Measurements from ENCODE around the gene ZHX3.
"Not testable (repeated sequence)": the region's sequence is repeated elsewhere in the genome, so short reads cannot be mapped to it uniquely, and the experiment has no call there.

ZHX3 gene

DNA sequence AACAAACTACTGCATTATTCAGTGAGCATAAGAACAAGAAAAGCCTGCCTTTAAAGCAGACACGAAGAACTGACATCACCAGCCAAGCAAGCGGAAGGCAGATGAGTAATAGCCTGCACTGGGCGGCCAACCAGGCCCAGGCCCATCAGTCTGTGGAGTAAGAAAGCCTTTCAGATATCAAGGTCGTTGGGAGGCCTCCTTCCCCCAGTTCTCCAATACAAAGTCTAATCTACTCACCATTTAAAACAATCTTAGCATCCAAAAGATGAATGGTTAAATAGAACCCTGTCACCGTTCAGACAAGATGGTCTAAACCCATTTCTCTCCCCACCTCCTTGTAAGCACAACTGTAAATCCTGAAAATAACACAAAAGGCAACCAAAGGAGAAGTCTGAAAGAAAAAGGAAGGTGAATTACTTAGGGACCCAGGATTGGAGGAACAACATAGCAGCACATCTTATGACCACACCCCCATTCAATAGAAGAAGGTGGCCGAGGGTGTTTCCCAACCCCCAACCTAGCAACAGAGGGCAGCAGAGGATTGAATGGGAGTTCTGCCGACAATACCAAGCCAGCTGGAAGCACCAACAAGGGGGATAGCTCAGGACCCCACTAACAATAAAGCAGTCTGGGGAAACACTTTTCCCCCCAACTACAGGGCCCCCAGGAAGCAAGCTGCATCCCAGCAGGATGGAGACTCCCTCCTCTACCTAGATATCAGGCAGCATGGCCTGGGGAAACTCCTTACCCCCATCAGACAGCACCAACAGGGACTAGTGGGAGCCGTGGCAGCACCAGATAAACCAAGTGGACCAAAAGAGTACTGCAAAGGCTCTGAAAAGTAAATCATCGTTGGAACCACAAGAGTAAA is 67.9 kb downstream of the ZHX3 start:
- no peak for DNase-seq

DNA sequence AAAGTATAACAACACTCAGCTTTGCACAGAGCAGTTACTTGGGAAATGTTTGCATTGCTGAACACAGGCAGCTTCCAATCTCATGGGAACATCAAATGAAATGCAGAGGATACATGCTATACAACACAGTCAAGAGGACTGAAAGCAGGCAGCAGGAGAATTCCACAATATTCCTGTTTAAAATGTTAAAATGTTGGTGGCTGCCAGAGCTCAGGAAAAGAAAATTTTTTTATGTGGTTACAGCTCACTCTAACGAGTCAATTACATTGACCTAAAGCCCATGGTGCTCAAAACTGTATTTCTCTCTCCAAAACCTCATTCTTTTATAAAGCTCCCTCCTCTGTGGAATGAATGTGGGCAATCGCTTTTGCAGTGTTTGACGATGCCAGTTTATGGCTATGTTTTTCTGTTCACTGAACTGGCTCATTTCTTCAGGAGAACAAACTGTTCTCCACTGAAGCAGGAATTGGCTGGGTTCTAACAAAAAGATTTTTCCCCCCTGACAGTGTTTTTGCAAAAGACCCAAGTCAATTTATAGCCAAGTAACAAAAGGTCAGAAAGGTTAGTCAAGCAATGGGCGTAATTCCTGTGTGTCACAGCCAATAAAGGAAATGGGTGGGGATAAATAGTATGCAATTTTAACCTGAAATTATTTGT is 69.0 kb downstream of the ZHX3 start:
- no peak for DNase-seq

DNA sequence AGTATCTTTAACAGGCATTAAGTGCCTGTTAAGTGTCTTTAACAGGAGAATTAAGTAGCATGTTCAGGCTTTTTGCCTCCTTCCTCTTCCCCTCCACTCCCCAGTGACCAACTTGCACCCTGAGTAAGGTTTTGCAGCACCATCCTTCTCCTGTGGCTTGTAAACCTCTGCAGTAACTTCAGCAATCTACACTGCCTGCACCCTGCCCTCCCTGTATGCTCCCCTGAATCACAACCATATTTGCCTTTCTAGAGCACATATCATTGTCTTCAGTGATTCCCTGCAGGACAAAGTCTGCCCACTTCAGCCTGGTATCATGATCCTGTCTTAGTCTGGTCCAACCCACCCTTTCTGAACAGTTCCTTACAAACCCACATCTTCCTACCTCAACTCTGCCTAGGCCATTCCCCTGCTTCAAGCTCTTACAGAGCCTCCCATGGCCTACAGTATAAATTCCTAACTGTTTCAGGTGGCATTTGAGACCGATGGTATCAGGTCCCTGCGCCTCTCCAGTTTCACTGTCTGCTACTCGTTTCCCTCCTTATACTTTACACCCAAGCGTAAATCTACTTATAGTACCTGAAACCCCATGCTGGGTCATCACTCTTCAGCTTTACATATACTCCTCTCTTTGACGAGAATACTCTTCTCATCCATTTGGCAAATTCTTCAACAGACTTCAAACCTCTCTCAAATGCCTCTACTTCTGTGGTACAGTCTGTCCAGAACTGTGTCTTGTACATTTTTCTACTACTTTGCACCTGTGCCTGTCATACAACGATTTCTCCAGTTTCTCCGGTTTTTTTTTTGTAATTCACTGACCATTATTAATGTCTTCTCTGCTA is 69.8 kb downstream of the ZHX3 start:
- no peak for DNase-seq

DNA sequence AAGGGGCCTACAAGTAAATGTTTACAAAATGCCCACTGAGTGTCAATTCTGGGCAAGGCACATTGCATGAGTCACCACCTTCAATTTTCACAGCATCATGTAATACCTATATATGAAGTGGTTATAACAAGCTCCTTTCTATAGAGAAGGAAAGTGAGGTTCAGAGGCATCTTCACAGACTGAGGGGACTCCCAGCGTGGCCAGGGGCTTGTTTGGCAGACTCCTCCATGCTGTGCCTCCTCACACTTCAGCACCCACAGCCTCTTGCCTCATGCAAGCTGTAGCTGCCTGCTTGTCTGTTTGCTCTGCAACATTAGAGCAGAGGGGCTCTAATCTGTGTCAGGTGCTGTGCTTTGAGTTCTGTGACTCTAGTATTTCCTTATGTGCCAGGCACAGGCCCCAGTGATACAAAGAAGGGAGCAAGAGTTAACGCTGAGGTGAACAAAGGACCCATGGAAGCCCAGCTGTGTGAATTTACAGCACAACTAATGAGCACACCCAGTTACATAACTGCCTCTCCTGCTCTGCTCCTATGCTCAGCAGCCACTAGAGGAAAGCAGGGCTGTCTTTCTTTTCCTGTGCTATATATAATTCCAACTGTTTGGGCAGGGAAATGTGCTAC is 72.3 kb downstream of the ZHX3 start:
- DNase-seq: no peak

DNA sequence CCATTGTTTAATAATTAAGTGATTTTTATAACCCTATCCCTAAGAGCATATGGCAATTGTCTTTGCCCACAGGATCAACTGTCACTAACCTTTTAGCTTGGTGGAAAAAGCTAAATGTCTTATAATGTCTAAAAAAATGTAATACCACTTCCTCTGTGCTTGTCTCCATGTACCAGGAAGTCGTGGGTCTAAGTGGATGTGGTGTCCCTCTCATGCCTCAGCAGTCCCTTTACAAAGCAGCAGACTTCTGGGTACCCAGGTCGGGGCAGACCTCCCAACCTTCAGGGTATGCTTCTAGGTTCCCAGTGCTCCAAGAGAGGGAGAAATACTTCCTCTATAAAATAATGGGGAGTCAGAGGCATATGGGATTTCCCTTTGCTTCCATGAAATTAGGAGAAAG is 74.7 kb downstream of the ZHX3 start:
- DNase-seq: no peak

DNA sequence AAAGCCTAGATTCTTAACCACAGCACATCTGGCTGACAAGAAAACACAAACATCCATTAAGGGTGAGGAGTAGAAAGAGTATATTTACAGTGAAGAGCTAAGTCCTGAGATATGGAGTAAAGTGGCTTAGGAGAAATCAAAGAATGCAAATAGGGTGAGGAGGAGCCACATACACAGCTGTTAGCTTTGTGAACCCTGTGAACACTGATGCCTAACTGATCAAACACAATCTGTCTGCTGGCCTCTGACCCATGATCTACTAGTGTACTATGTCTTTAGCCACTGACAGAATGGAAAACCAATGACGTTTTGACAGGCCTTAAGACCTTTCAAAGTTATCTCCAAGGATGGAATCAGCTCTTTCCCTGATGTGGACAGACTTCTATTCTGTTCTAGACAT is 75.2 kb downstream of the ZHX3 start:
- DNase-seq: no peak

DNA sequence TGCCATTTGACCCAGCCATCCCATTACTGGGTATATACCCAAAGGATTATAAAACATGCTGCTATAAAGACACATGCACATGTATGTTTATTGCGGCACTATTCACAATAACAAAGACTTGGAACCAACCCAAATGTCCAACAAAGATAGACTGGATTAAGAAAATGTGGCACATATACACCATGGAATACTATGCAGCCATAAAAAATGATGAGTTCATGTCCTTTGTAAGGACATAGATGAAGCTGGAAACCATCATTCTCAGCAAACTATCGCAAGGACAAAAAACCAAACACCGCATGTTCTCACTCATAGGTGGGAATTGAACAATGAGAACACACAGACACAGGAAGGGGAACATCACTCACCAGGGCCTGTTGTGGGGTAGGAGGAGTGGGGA is 80.3 kb downstream of the ZHX3 start:
- not testable (repeated sequence) for DNase-seq

DNA sequence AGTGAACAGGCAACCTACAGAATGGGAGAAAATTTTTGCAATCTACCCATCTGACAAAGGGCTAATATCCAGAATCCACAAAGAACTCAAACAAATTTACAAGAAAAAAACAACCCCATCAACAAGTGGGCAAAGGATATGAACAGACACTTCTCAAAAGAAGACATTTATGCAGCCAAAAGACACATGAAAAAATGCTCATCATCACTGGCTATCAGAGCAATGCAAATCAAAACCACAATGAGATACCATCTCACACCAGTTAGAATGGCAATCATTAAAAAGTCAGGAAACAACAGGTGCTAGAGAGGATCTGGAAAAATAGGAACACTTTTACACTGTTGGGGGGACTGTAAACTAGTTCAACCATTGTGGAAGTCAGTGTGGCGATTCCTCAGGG is 80.7 kb downstream of the ZHX3 start:
- not testable (repeated sequence) for DNase-seq

DNA sequence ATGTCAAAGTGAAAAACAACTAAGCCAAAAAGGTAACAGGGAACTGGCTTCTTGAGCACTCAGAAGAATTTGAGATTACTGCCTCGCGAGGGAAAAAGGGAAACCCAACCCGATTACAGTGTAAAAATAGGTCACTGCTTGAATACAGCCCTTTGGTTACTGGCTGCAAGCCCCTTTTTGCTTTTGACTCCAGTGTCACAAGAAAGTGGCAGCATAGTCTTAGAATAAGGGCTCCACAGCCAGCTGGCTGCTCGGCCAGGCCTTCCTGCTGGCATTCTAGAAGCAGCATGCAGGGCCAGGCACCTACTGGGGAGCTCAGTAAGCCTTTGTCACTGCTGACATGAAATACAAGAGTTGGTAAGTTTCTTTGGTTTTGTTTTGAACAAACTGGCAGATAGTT is 83.0 kb downstream of the ZHX3 start:
- no peak for DNase-seq

DNA sequence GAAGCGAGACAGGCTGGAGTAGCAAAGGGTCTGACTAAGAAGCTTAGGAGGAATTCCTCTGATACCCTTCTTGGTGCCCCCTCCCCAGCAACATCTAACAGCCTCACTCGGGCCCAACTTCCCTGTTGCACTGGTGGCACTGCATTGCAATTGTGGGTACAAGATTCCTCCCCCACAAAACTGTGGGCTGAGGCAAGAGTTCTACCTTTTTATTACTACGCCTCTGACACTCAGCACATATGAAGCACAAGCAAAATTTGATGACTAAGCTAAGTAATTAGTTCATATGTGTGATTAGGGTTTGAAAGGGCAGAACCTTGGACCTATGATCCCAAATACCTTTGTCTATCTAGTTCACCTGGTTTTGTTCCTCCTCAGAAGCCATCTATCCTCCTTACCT is 83.5 kb downstream of the ZHX3 start:
- DNase-seq: no peak

DNA sequence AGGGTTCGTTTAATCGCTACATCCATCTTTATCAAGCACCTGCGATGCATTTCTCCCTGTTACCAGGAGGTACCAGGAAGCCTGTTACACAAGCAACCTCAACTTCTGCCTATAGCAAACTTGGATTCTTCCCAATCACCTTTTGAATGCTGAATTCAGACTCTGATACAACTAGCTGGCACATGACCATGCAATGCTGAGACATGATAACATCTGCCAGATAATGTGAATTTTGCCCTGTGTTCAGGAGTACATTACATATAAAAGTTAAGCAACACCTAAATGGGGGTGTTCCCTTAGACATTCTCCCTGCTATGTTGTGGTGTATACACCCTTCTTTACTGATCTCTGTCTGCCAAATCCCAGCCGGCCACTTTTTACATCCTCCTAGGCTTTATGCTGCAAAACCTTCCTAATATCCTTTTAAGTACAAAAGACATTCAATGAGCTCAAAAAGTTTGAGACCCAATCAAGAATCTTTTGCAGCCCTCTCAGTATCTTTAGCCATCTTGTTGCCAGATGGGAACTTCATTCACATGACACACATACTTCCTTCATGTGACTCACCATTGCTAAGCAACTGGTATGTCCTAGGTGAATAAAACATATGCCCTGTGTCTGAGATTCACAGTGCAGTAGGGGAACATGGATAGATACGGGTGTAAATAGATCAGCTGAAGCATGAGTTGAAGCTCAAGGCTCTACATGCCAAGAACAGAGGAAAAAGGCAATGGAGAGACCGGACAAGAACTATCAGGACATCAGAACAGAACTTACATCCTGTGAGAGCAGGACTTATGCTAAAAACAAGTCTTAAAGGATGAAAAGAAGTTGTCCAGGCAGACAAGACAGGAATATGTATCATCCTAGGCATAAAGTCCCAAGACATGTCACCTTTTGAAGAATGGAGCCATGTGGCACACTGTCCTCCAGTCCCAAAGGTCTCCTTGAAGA is 84.3 kb downstream of the ZHX3 start:
- no peak for DNase-seq

DNA sequence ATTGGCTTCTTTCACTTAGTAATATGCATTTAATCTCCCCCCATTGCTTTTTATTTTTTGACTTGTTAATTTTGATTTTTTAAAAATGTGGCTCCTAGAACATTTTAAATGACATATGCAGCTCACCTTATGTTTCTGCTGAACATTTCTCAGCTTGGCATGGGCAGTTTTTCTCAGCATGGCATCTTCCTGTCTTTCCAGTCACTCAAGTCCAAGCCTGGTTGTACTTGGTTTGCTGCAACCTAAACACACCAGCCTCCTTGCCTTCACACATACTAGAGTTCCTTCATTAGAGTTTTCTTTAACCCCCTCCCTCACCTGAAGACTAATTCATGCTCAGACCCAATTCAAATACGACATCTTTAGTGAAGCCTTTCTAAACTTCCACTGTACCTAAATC is 86.4 kb downstream of the ZHX3 start:
- no peak for DNase-seq

DNA sequence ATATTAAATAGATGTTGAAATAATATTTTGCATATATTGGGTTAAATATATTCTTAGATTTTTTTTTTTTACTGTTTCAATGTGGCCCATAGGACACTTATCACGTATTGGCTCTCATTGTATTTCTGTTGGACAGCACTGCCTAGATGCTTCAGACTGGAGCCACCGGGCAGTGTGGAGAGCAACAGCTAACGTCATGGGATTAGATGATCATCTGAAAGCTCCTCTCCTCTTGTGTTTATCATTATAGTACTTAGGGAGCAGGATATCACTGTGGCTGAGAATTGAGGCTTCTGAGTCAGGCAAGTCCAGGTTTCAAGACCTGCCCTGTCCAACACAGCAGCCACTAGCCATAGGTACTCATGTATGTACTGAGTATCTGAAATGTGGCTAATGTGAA is 87.4 kb downstream of the ZHX3 start:
- DNase-seq: no peak

DNA sequence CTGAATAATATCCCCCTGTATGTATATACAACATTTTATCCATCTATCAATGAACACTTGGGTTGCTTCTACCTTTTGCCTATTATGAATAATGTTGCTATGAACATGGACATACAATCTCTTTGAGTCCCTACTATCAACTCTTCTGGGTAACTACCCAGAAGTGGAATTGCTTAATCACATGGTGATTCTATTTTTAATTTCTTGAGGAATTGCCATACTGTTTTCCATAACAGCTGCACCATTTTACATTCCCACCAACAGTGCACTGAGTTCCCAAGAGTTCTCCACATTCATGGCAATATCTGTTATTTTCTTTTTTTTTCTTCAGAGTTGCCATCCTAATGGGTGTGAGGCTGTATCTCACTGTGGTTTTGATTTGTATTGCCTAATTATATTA is 88.3 kb downstream of the ZHX3 start:
- no peak for DNase-seq

DNA sequence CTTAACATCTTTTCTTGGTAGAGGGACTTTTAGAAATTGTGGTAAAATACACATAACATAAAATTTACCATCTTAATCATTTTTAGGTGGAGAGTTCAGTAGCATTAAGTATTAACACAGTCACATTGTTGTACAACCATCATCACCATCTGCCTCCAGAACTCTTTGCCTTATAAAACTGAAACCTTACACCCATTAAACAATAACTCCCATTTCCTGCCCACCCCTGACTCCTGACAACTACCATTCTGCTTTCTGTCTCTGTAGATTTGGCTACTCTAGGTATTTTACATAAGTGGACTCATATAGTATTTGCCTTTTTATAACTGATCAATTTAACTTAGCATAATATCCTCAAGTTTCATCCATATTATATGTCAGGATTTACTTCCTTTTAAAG is 88.7 kb downstream of the ZHX3 start:
- DNase-seq: no peak

DNA sequence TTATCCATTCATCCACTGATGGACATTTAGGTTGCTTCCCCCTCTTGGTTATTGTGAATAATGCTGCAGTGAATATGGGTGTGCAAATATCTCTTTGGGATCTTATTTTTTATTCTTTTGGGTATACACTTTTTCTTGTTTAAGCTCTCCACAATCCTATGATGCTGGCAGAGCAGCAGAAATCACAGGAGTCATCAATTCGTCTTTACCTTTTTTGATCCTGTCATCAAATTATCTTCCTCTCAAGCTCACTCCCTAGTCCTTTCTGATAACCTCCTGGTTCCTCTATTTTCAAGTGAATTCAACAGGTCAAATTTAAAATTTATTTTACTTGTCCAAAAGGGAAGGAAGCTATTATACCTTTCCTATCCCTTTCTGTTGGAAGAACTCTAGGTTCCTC is 91.1 kb downstream of the ZHX3 start:
- no peak for DNase-seq

DNA sequence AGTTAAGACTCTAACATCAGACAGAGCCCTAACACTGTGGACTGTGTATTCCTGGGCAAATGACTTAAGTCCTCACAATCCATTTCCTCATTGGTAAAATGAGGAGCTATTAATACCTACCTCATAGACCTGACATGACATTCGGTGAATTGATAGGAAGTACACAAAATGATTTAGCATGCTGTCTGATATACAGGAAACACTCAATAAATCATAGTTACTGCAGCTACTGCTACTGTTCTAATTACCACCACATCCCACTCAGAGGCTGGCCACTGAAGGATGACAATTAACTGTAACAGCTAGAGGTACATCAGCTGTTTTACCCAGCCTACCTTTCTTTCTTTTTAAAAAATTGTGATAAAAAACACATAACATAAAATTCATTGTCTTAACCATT is 92.4 kb downstream of the ZHX3 start:
- DNase-seq: no peak

DNA sequence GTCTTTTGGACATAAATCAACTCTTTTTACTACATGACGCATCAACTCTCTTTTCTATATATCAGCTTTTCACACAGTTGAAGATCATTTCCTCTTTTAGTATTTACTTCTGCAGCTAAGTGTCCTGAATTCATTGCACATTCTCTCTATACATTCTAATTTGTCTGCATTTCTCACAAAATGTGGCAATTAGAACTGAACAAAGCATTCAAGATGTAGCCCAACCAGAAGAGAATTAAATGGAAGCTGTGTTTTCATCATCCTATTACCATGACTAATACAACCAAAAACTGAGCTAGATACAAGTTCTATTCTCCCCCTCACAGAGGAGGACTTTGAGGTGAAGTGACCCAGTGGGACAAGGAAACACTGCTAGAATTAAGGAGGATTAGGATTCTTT is 93.2 kb downstream of the ZHX3 start:
- DNase-seq: no peak

DNA sequence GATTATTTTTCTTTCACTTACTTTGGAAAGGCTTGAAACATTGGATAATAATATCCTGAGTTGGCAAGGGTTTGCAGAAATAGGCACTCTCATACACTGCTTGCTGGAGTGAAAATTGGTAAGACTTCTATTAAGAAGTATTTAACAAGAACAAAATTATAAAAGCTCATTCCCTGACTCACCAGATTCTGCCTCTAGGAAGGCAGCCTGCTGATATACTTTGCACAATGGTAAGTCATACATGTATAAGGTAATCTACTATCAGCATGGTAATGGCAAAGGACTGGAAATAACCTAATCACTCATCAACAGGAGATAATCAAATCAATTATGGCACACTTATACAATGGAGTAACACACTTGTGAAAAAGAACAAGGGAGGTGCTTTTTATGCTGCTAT is 94.4 kb downstream of the ZHX3 start:
- DNase-seq: no peak

DNA sequence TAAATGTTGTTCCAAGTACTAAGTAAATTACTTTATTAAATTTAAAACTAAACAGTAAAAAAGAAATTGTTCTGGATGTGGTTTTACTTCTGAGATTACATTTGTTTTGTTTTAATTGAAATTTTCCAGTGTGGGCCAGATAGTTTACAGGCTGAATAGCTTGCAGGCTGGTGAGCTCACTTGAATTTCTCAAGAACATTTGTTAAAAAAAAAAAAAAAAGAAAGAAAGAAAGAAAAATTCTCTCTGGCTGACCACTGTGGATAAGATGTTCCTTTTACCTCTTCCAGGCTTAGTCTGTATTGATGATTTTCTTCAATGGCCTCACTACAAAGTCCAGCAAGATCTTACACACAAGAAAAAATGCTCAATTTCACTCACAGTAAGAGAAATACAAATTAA is 94.8 kb downstream of the ZHX3 start:
- DNase-seq: no peak

DNA sequence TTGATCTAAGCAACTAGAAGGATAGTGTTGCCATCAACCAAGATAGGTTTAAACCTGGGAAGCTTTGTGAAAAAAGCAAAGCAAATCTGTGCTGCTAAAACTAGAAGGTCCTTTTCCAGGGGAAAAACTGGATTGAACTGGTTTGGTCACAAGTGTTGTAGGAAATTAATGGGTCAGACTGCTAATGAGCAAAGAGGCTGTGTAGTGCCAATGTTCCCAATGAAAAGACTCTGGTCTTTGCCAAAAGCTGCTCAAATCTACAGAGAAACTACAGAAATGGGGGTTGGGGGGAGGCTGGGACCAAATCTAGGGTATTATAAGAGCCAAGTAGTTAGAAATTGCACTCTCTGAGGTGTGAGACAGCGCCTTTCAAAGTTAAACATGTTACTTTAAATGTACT is 95.2 kb downstream of the ZHX3 start:
- no peak for DNase-seq

DNA sequence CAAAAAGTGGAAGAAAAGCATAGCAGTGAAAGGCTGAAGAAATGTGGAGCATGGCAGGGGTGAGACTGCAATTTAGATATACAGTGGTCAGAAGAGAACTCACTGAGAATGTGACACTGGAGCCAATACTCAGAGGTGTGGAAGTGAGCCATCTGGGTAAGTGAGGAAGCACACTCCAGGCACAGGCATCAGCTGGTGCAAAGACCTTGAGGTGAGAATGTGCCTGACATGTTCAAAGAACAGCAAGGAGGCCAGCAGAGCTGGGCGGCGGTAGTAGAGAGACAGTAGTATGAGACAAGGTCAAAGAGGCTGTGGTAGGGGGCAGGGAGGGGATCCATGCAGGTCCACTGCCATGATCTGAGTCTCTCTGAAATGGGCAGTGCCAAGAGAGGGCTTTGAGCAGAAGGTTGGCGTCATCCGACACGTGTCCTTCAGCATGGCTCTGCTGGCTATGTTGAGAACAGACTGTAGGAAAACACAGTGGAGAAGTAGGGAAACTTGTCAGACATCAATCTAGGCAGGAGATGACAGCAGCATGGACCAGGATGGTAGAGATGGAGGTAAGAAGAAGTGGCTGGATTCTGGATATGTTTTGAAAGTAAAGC is 95.8 kb downstream of the ZHX3 start:
- DNase-seq: no peak
